ENCODE results near the gene GABRQ. TPM values are rescaled to one million over a fixed set of nuclear protein-coding genes. Genes with fewer than 3 reads are reported as not detected.

The GABRQ gene
- total RNA-seq, result not detected in 2 replicates
- long read RNA-seq, result 0 reads

DNA sequence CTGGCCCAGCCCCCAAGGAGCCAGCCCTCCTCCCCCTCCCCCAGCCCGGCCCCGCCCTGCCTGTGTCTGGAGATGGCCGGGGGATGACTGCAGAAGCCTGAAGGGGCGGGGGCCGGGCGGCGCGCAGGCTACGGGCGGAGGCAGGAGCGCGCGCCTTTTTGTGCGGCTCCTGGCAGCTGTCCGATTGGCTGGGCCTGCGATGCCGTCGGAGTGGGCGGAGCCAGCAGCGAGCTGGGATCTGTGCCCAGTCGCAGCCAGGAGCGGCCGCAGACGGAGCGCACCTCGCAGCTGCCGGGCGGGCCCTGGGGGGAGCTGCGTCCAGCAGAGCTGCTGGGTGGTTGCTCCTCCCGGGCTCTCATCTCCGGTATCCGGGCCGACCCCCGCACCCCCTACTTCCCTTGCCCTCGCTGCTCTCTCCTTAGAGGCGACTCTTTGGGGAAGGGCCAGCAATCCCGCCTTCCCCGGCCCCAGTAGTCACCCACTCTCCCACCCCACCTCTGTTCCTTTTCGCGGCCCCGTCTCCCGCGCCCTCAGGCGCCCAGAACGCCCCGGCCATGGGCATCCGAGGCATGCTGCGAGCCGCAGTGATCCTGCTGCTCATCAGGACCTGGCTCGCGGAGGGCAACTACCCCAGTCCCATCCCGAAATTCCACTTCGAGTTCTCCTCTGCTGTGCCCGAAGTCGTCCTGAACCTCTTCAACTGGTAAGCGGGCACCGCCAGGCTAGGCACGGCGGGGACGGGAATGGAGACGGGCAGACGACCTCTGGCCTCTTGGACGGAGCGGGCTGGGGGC is at the start of gene GABRQ:
Gene GABRQ (plus strand): TSS at position 247 of the 794 bp plus-strand sequence. CDS start 308 bp downstream, at position 555.
- H3K9me3 Mint-ChIP-seq (ENCODE audit: unreplicated experiment), result peaks cover 5% of the 10 kb centered on the region
- TF ChIP-seq, protein P1, sequence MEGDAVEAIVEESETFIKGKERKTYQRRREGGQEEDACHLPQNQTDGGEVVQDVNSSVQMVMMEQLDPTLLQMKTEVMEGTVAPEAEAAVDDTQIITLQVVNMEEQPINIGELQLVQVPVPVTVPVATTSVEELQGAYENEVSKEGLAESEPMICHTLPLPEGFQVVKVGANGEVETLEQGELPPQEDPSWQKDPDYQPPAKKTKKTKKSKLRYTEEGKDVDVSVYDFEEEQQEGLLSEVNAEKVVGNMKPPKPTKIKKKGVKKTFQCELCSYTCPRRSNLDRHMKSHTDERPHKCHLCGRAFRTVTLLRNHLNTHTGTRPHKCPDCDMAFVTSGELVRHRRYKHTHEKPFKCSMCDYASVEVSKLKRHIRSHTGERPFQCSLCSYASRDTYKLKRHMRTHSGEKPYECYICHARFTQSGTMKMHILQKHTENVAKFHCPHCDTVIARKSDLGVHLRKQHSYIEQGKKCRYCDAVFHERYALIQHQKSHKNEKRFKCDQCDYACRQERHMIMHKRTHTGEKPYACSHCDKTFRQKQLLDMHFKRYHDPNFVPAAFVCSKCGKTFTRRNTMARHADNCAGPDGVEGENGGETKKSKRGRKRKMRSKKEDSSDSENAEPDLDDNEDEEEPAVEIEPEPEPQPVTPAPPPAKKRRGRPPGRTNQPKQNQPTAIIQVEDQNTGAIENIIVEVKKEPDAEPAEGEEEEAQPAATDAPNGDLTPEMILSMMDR (IDR thresholded peaks at IDR 0.05), result no peak
- no peaks in the 10 kb centered on the region for H3K4me1 Mint-ChIP-seq (ENCODE audit: unreplicated experiment)
- H3K36me3 Mint-ChIP-seq (ENCODE audit: unreplicated experiment), result no peaks in the 10 kb centered on the region
- no peak within 1 kb of the TSS for H3K27ac Mint-ChIP-seq (ENCODE audit: unreplicated experiment)
- peaks cover 17% of the 10 kb centered on the region for H3K27me3 Mint-ChIP-seq (ENCODE audit: unreplicated experiment)
- H3K4me3 Mint-ChIP-seq (ENCODE audit: unreplicated experiment), result no peak within 1 kb of the TSS
- DNase-seq (ENCODE audit: extremely low spot score, unreplicated experiment), result peak; percentile 71

DNA sequence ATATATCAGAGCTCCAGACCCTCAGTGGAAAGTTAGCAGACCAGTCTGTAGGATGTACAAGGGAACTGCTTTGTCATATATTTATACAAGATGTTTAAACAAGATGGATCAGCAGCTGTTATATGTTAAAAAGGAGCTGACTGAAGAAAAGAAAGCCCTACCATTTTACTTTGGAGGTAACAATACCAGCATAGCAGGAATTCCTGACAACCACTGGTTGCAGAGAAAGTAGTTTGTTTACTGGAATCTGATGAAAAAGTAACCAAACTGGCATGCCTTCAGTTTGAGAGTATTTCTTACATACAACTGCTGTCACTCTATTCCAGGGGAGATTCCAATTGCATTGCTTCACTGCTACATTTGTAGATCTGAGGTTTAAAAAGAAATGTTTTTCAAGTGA is 49.5 kb upstream of the GABRQ start:
- peaks cover 34% of the 10 kb centered on the region for H3K9me3 Mint-ChIP-seq (ENCODE audit: unreplicated experiment)
- no peak overlapping the region for H3K4me3 Mint-ChIP-seq (ENCODE audit: unreplicated experiment)
- TF ChIP-seq, protein P1 (IDR thresholded peaks at IDR 0.05), result no peak
- H3K27ac Mint-ChIP-seq (ENCODE audit: unreplicated experiment), result no peak overlapping the region
- no peaks in the 10 kb centered on the region for H3K36me3 Mint-ChIP-seq (ENCODE audit: unreplicated experiment)
- no peak for DNase-seq (ENCODE audit: extremely low spot score, unreplicated experiment)
- no peaks in the 10 kb centered on the region for H3K27me3 Mint-ChIP-seq (ENCODE audit: unreplicated experiment)
- H3K4me1 Mint-ChIP-seq (ENCODE audit: unreplicated experiment), result no peaks in the 10 kb centered on the region

DNA sequence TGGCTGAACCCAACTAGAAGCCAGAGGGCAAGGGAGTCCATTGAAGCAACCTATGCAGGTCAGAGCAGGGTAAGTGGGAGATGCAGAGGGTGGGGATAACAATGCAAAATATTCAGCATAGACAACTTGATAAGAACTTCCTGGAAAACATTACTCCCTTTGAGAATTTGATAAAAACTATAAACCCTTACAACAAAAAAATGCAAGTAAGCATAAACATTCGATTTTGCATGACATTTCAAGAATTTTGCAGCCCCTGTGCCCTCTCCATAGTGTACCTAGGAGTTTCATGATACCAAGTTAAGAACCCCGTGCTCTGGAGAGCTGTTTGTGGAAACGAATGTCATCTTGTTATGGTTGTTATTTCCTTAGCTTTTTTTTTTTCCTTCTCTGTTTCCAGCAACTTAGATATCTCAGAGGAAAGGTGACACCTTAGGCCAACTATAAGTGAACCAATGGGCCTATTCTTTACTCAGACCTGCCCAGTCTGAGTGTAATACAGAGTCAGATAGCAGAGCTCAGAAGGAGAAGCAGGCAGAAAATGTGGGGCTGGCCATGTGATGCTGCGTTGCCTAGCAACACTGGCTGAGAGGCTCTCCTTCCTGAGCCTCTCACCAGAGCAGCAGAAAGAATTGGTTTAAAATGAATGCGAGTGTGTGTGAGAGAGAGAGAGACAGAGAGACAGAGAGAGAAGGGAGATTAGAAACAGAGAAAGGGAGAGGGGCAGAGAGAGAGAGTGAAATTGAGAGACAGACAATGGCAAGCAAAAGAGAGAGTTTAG is 36.7 kb upstream of the GABRQ start:
- TF ChIP-seq, protein P1 (IDR thresholded peaks at IDR 0.05), result no peak
- no peak overlapping the region for H3K27ac Mint-ChIP-seq (ENCODE audit: unreplicated experiment)
- H3K36me3 Mint-ChIP-seq (ENCODE audit: unreplicated experiment), result no peaks in the 10 kb centered on the region
- H3K4me1 Mint-ChIP-seq (ENCODE audit: unreplicated experiment), result no peaks in the 10 kb centered on the region
- peaks cover 22% of the 10 kb centered on the region for H3K9me3 Mint-ChIP-seq (ENCODE audit: unreplicated experiment)
- H3K4me3 Mint-ChIP-seq (ENCODE audit: unreplicated experiment), result no peak overlapping the region
- DNase-seq (ENCODE audit: extremely low spot score, unreplicated experiment), result no peak
- no peaks in the 10 kb centered on the region for H3K27me3 Mint-ChIP-seq (ENCODE audit: unreplicated experiment)

DNA sequence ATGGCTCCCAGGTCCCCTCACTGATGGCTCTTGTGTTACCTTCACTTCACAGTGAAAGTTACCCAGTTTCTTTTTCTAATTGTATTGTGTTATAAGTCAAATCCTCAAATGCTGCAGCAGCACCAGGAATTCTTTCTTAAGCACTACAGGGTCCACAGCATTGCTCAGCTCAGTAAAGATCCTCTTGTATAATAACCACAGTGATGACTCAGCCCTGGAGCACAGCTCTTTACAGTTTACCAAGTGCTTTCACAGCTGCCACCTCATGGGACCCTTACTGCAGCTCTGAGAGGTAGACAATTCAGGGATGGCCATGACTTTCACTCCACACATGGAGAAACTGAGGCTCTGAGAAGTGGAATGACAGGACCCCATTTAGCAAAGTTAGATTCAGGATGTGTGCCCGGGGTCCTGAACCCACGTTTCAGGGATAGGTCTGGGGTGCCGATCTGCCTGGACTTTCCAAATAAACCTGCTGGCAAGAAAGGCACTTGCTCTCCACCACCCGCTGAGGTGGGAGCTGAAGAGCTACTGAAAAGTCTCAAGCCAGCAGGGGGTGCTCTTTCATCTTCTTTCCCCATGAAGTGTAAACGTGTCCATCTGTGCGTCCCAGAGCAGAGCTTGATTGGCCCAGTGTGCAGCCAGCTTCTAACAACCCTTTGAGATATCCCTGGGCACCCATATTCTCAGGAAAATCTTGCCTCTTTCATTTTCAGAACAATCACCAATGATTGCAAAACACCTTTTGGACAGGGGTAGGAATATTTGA is 35.7 kb upstream of the GABRQ start:
- Mint-ChIP-seq H3K36me3 (ENCODE audit: unreplicated experiment) (no peaks in the 10 kb centered on the region), H3K27ac (ENCODE audit: unreplicated experiment) (no peak overlapping the region)

More for the DNA sequence above, 35.7 kb upstream of the GABRQ start:
- Mint-ChIP-seq H3K27me3 (ENCODE audit: unreplicated experiment) (no peaks in the 10 kb centered on the region), H3K9me3 (ENCODE audit: unreplicated experiment) (peaks cover 22% of the 10 kb centered on the region), H3K4me3 (ENCODE audit: unreplicated experiment) (no peak overlapping the region), H3K4me1 (ENCODE audit: unreplicated experiment) (no peaks in the 10 kb centered on the region)
- TF ChIP-seq, protein P1 (IDR thresholded peaks at IDR 0.05), result no peak
- no peak for DNase-seq (ENCODE audit: extremely low spot score, unreplicated experiment)
